Keratinocyte (primary cell): ENCODE data around the gene PANX2.

Source experiments
- EZH2 ChIP-seq: IDR thresholded peaks from one replicate; pipeline ENCODE4 v1.6.1; 2012; ENCODE audit warnings: inconsistent platforms, mild to moderate bottlenecking, low read length, moderate library complexity
- TF ChIP-seq, protein P1 (sequence below), 3 experiments: IDR thresholded peaks in 1 of 3; conservative IDR thresholded peaks in 1 of 3; optimal IDR thresholded peaks in 1 of 3; 2 replicates in 2 of 3; 3 replicates in 1 of 3; pipeline versions ENCODE3 to v1.5.1; 2011; ENCODE audit warnings: low read length in 3 of 3, mild to moderate bottlenecking in 3 of 3, moderate library complexity in 2 of 3, control low read depth in 1 of 3, inconsistent platforms in 1 of 3; ENCODE audit not compliant: insufficient read depth in 2 of 3; ENCODE audit errors: extremely low read depth in 1 of 3

DNA sequence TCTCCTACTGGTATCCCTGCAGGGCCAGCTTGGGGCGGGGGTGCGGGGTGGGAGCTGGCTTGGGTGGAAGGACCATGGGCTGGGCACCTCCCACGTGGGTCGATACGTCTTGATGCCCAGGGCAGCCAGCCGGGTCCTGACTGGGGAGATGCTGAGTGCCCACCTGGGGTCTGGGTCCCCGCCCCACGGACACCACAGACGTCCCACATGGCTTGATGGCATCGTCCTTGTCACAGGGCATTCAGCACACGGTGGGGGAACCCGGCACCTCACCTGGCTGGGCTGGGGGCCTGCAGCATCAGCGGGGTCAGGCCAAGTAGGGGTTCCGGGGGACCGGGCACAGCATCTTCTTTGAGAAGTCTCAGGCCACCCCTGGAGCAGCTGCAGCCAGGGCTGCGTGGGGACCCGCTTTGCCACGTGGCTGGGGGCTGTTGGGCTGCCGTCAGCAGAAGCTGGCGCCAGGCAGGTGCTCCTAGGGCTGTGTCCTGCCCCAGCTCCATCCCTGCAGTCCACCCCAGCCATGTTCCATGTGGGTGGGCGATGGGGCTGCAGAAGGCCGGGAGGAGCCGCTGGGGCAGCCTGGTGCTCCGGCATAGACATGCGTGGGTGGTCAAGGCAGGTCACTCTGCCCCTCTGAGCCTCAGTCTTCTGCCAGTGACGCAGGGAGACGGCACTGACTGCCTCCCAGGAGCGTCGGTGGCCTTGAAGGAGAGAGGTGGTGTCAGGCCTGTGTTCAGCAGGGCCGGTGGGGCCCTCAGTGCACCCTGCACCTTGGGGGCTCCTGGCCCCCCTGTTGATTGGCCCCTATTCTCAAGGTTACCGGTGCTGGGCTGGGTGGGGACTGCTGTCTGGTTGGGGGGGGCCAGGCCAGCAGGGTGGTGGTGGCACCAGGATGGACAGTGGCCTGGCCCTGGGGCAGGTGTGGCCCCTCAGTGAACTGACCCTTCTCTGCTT lies 38.7 kb downstream of the PANX2 start:
- TF ChIP-seq, protein P1, sequence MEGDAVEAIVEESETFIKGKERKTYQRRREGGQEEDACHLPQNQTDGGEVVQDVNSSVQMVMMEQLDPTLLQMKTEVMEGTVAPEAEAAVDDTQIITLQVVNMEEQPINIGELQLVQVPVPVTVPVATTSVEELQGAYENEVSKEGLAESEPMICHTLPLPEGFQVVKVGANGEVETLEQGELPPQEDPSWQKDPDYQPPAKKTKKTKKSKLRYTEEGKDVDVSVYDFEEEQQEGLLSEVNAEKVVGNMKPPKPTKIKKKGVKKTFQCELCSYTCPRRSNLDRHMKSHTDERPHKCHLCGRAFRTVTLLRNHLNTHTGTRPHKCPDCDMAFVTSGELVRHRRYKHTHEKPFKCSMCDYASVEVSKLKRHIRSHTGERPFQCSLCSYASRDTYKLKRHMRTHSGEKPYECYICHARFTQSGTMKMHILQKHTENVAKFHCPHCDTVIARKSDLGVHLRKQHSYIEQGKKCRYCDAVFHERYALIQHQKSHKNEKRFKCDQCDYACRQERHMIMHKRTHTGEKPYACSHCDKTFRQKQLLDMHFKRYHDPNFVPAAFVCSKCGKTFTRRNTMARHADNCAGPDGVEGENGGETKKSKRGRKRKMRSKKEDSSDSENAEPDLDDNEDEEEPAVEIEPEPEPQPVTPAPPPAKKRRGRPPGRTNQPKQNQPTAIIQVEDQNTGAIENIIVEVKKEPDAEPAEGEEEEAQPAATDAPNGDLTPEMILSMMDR (optimal IDR thresholded peaks at IDR 0.05 in 1 of 3, IDR thresholded peaks at IDR 0.05 in 1 of 3, conservative IDR thresholded peaks at IDR 0.05 in 1 of 3; ENCODE audit: extremely low read depth in 1 of 3, insufficient read depth in 2 of 3, low read length in 3 of 3), result no peak
- TF ChIP-seq EZH2, result no peak
